GM18511 (cell line): ENCODE data around the gene CHTF8.

Experiments
- ATAC-seq: cut with Tn5 transposase; IDR thresholded peaks from one replicate; pipeline ENCODE4 v1.9.1; 2021; ENCODE audit warnings: mild to moderate bottlenecking, moderate library complexity; ENCODE audit not compliant: unreplicated experiment

CHTF8 gene

GRCh38 chr16:69088684-69089083 lies 43.7 kb downstream of the CHTF8 start:
- ATAC-seq = no peak

- no peak for ATAC-seq
These were observed 45.2 kb downstream of the CHTF8 start for GRCh38 chr16:69087161-69087581.

- no peak for ATAC-seq
These were observed 47.2 kb downstream of the CHTF8 start for GRCh38 chr16:69085032-69085695.

- no peak for ATAC-seq
These were observed 48.1 kb downstream of the CHTF8 start for GRCh38 chr16:69084289-69084688.

GRCh38 chr16:69083306-69083941 lies 49.0 kb downstream of the CHTF8 start:
- ATAC-seq = no peak

- no peak for ATAC-seq
These were observed 52.7 kb downstream of the CHTF8 start for GRCh38 chr16:69079697-69080096.

- ATAC-seq = no peak
These were observed 54.3 kb downstream of the CHTF8 start for GRCh38 chr16:69078073-69078472.

- ATAC-seq = no peak
These were observed 55.1 kb downstream of the CHTF8 start for GRCh38 chr16:69077251-69077650.

GRCh38 chr16:69073181-69073702 lies 59.1 kb downstream of the CHTF8 start:
- ATAC-seq = no peak

- no peak for ATAC-seq
These were observed 59.8 kb downstream of the CHTF8 start for GRCh38 chr16:69072640-69072974.

- ATAC-seq = no peak
These were observed 61.4 kb downstream of the CHTF8 start for GRCh38 chr16:69071036-69071435.

GRCh38 chr16:69069504-69069903 lies 62.9 kb downstream of the CHTF8 start:
- ATAC-seq = no peak
